Measurements from ENCODE around the gene DCAF8. TPM values are rescaled to one million over a fixed set of nuclear protein-coding genes. Genes with fewer than 3 reads are reported as not detected.

DCAF8 gene
- polyA plus RNA-seq (2013, experiment 1 of 2) = 50.4 TPM
- 50.1 TPM for polyA plus RNA-seq (2013, experiment 2 of 2)

DNA sequence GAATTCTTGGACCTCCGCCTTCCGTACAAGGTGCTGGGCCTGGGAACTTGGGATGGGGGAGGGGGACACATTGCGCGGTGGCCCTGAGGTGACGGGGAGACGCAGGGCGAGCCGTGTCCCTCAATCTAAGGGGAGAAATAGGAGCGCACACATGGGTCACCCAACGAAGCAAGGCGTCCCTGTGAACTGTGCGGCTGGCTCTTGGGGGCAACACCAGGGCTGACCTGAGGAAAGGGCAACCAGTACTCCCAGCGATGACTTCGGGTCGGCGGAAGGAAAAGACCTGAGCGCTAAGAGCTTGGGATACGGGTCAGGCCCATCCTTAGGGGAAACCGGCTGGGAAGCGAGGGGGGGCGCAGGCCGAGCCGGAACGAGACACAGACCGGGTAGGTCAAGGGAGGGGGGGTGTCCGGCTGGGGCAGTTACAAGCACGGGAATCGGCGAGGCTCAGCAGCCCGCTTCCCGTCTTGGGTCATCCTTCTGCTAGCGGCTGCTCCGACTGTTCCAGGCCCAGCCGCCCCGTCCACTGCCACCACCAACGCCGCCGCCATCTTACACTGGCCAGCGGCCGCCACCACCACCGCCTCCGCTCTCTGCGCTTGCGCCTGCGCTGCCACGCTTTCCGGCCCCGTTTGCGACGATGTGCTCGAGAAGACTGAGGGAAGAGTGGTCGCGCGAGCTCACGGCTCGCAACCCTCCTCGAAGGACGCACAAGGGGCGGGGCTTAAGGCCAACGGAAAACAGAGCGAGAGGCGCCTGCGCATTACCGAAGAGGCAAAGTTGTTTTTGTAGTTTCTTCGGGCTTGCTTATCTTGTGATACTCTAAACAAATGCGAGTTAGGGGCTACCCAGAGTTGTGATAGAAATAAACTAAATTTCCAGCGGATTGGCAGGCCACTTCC lies at the start of gene DCAF8:
DCAF8 (minus strand) TSS at position 657 of the 902 bp plus-strand sequence. CDS start 18,541 bp downstream, outside the sequence.
- peak within 1 kb of the TSS; percentile 65 for H3K27ac ChIP-seq (ENCODE audit: low read depth, low read length)
- H3K79me1 ChIP-seq (ENCODE audit: low read length) = peaks cover 6% of the 10 kb centered on the region
- H3K23ac ChIP-seq (ENCODE audit: low read length) = peak within 1 kb of the TSS; percentile 85
- peak within 1 kb of the TSS; percentile 23 for H3K18ac ChIP-seq (ENCODE audit: low read length)
- H2BK15ac ChIP-seq (replicated peaks; ENCODE audit: low read depth) = no peak within 1 kb of the TSS
- H2BK120ac ChIP-seq (ENCODE audit: low read depth, low read length) = no peak within 1 kb of the TSS
- peak within 1 kb of the TSS; percentile 94 for H3K56ac ChIP-seq (ENCODE audit: low read length)
- H3K4me2 ChIP-seq (ENCODE audit: low read length) = peak within 1 kb of the TSS; percentile 86
- WGBS (ENCODE audit: extremely low coverage, insufficient coverage, low lambda C conversion rate) = no CpG with 5 or more reads among the region's 67 CpGs
- peak within 1 kb of the TSS; percentile 65 for H2BK5ac ChIP-seq (ENCODE audit: low read length)
- H4K5ac ChIP-seq (ENCODE audit: low read length) = peak within 1 kb of the TSS; percentile 91
- H4K8ac ChIP-seq (ENCODE audit: low read depth, low read length) = peak within 1 kb of the TSS; percentile 60
- no peak within 1 kb of the TSS for H2AK5ac ChIP-seq (ENCODE audit: low read length)
- H3K27me3 ChIP-seq (ENCODE audit: insufficient read depth, low read length, poor library complexity) = no peaks in the 10 kb centered on the region
- H3K36me3 ChIP-seq (ENCODE audit: control insufficient read depth, insufficient read depth, low read length) = no peaks in the 10 kb centered on the region
- peak within 1 kb of the TSS; percentile 92 for H3K9ac ChIP-seq (ENCODE audit: low read length)
- H3K4ac ChIP-seq (ENCODE audit: low read depth, low read length) = peak within 1 kb of the TSS; percentile 41
- no peaks in the 10 kb centered on the region for H3K4me1 ChIP-seq (ENCODE audit: control insufficient read depth, low read depth, low read length)
- peaks cover 26% of the 10 kb centered on the region for H3K79me2 ChIP-seq (ENCODE audit: control insufficient read depth, insufficient read depth, low read length)
- peak; percentile 99 for DNase-seq
- peak within 1 kb of the TSS; percentile 64 for H3K4me3 ChIP-seq (ENCODE audit: low read length)

DNA sequence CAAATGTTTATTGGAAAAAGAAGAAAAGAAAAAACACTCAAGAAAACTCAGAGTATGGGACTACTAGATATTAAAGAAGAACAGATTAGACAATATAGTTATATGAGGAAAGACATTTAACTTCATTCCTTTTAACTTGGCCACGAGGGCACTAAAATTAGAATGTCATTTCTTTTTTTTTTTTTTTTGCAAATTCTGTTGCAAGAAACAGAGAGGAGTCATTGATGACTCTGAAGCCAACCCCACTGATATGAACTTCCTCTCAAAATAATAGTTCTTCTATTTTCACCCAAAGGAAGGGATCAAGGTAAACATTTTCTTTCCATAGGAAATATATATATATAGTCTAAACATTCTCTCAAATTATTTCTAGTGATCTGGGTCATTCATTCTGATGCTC lies 47.2 kb upstream of the DCAF8 start:
- no peak overlapping the region for H2BK120ac ChIP-seq (ENCODE audit: low read depth, low read length)
- H2AK5ac ChIP-seq (ENCODE audit: low read length) = no peak overlapping the region
- H3K36me3 ChIP-seq (ENCODE audit: control insufficient read depth, insufficient read depth, low read length) = peaks cover 15% of the 10 kb centered on the region
- no peak overlapping the region for H3K4me2 ChIP-seq (ENCODE audit: low read length)
- H3K79me1 ChIP-seq (ENCODE audit: low read length) = no peaks in the 10 kb centered on the region
- H3K4me1 ChIP-seq (ENCODE audit: control insufficient read depth, low read depth, low read length) = no peaks in the 10 kb centered on the region
- H3K18ac ChIP-seq (ENCODE audit: low read length) = no peak overlapping the region
- no peak for DNase-seq
- H3K27me3 ChIP-seq (ENCODE audit: insufficient read depth, low read length, poor library complexity) = no peaks in the 10 kb centered on the region
- H3K4me3 ChIP-seq (ENCODE audit: low read length) = no peak overlapping the region
- no peaks in the 10 kb centered on the region for H3K79me2 ChIP-seq (ENCODE audit: control insufficient read depth, insufficient read depth, low read length)
- no peak overlapping the region for H2BK5ac ChIP-seq (ENCODE audit: low read length)
- H3K27ac ChIP-seq (ENCODE audit: low read depth, low read length) = no peak overlapping the region
- no peak overlapping the region for H2BK15ac ChIP-seq (replicated peaks; ENCODE audit: low read depth)
- H3K9ac ChIP-seq (ENCODE audit: low read length) = no peak overlapping the region
- no peak overlapping the region for H3K23ac ChIP-seq (ENCODE audit: low read length)
- H3K4ac ChIP-seq (ENCODE audit: low read depth, low read length) = no peak overlapping the region
- no peak overlapping the region for H4K5ac ChIP-seq (ENCODE audit: low read length)
- no CpG with 5 or more reads among the region's 1 CpG for WGBS (ENCODE audit: extremely low coverage, insufficient coverage, low lambda C conversion rate)
- H4K8ac ChIP-seq (ENCODE audit: low read depth, low read length) = no peak overlapping the region
- no peak overlapping the region for H3K56ac ChIP-seq (ENCODE audit: low read length)

GRCh38 chr1:160309185-160309557 lies 46.8 kb upstream of the DCAF8 start:
- no peaks in the 10 kb centered on the region for H3K79me2 ChIP-seq (ENCODE audit: control insufficient read depth, insufficient read depth, low read length)
- no peaks in the 10 kb centered on the region for H3K4me1 ChIP-seq (ENCODE audit: control insufficient read depth, low read depth, low read length)
- H3K36me3 ChIP-seq (ENCODE audit: control insufficient read depth, insufficient read depth, low read length) = peaks cover 15% of the 10 kb centered on the region
- no peak for DNase-seq
- H3K27me3 ChIP-seq (ENCODE audit: insufficient read depth, low read length, poor library complexity) = no peaks in the 10 kb centered on the region
- no peaks in the 10 kb centered on the region for H3K79me1 ChIP-seq (ENCODE audit: low read length)
- H3K23ac ChIP-seq (ENCODE audit: low read length) = no peak overlapping the region
- no peak overlapping the region for H2AK5ac ChIP-seq (ENCODE audit: low read length)
- no peak overlapping the region for H4K5ac ChIP-seq (ENCODE audit: low read length)
- no peak overlapping the region for H3K4me2 ChIP-seq (ENCODE audit: low read length)
- H4K8ac ChIP-seq (ENCODE audit: low read depth, low read length) = no peak overlapping the region
- H2BK15ac ChIP-seq (replicated peaks; ENCODE audit: low read depth) = no peak overlapping the region
- H2BK5ac ChIP-seq (ENCODE audit: low read length) = no peak overlapping the region
- no peak overlapping the region for H3K18ac ChIP-seq (ENCODE audit: low read length)
- no peak overlapping the region for H3K4me3 ChIP-seq (ENCODE audit: low read length)
- no peak overlapping the region for H3K4ac ChIP-seq (ENCODE audit: low read depth, low read length)
- no peak overlapping the region for H2BK120ac ChIP-seq (ENCODE audit: low read depth, low read length)
- no peak overlapping the region for H3K27ac ChIP-seq (ENCODE audit: low read depth, low read length)
- no peak overlapping the region for H3K56ac ChIP-seq (ENCODE audit: low read length)
- H3K9ac ChIP-seq (ENCODE audit: low read length) = no peak overlapping the region

- no peaks in the 10 kb centered on the region for H3K79me1 ChIP-seq (ENCODE audit: low read length)
- H3K4me2 ChIP-seq (ENCODE audit: low read length) = no peak overlapping the region
- H2BK5ac ChIP-seq (ENCODE audit: low read length) = no peak overlapping the region
- H3K27ac ChIP-seq (ENCODE audit: low read depth, low read length) = no peak overlapping the region
- H3K9ac ChIP-seq (ENCODE audit: low read length) = no peak overlapping the region
- H3K4me1 ChIP-seq (ENCODE audit: control insufficient read depth, low read depth, low read length) = no peaks in the 10 kb centered on the region
- no peaks in the 10 kb centered on the region for H3K79me2 ChIP-seq (ENCODE audit: control insufficient read depth, insufficient read depth, low read length)
- no peak overlapping the region for H2BK15ac ChIP-seq (replicated peaks; ENCODE audit: low read depth)
- H3K56ac ChIP-seq (ENCODE audit: low read length) = no peak overlapping the region
- no peak overlapping the region for H4K5ac ChIP-seq (ENCODE audit: low read length)
- DNase-seq = no peak
- WGBS (ENCODE audit: extremely low coverage, insufficient coverage, low lambda C conversion rate) = no CpG with 5 or more reads among the region's 4 CpGs
- no peak overlapping the region for H3K18ac ChIP-seq (ENCODE audit: low read length)
- no peak overlapping the region for H3K4ac ChIP-seq (ENCODE audit: low read depth, low read length)
- H3K4me3 ChIP-seq (ENCODE audit: low read length) = no peak overlapping the region
- peaks cover 13% of the 10 kb centered on the region for H3K36me3 ChIP-seq (ENCODE audit: control insufficient read depth, insufficient read depth, low read length)
- no peak overlapping the region for H2BK120ac ChIP-seq (ENCODE audit: low read depth, low read length)
- no peaks in the 10 kb centered on the region for H3K27me3 ChIP-seq (ENCODE audit: insufficient read depth, low read length, poor library complexity)
- no peak overlapping the region for H3K23ac ChIP-seq (ENCODE audit: low read length)
- no peak overlapping the region for H4K8ac ChIP-seq (ENCODE audit: low read depth, low read length)
- H2AK5ac ChIP-seq (ENCODE audit: low read length) = no peak overlapping the region
These were observed 46.3 kb upstream of the DCAF8 start for GRCh38 chr1:160308451-160309184.

GRCh38 chr1:160307118-160307791 lies 44.9 kb upstream of the DCAF8 start:
- no peak overlapping the region for H3K4ac ChIP-seq (ENCODE audit: low read depth, low read length)
- H3K4me3 ChIP-seq (ENCODE audit: low read length) = no peak overlapping the region
- H4K5ac ChIP-seq (ENCODE audit: low read length) = no peak overlapping the region
- H2AK5ac ChIP-seq (ENCODE audit: low read length) = no peak overlapping the region
- peak; percentile 31 for DNase-seq
- no peak overlapping the region for H4K8ac ChIP-seq (ENCODE audit: low read depth, low read length)
- H3K27me3 ChIP-seq (ENCODE audit: insufficient read depth, low read length, poor library complexity) = no peaks in the 10 kb centered on the region
- H3K56ac ChIP-seq (ENCODE audit: low read length) = no peak overlapping the region
- H3K79me1 ChIP-seq (ENCODE audit: low read length) = no peaks in the 10 kb centered on the region
- H3K23ac ChIP-seq (ENCODE audit: low read length) = no peak overlapping the region
- no CpG with 5 or more reads among the region's 13 CpGs for WGBS (ENCODE audit: extremely low coverage, insufficient coverage, low lambda C conversion rate)
- no peak overlapping the region for H2BK15ac ChIP-seq (replicated peaks; ENCODE audit: low read depth)
- no peak overlapping the region for H3K9ac ChIP-seq (ENCODE audit: low read length)
- no peak overlapping the region for H2BK5ac ChIP-seq (ENCODE audit: low read length)
- no peak overlapping the region for H2BK120ac ChIP-seq (ENCODE audit: low read depth, low read length)
- H3K18ac ChIP-seq (ENCODE audit: low read length) = no peak overlapping the region
- no peaks in the 10 kb centered on the region for H3K79me2 ChIP-seq (ENCODE audit: control insufficient read depth, insufficient read depth, low read length)
- peaks cover 12% of the 10 kb centered on the region for H3K36me3 ChIP-seq (ENCODE audit: control insufficient read depth, insufficient read depth, low read length)
- no peaks in the 10 kb centered on the region for H3K4me1 ChIP-seq (ENCODE audit: control insufficient read depth, low read depth, low read length)
- H3K27ac ChIP-seq (ENCODE audit: low read depth, low read length) = no peak overlapping the region
- no peak overlapping the region for H3K4me2 ChIP-seq (ENCODE audit: low read length)

All from mesendoderm (in vitro differentiated cells).